ENCODE data around the gene MGST3. TPM values are rescaled to one million over a fixed set of nuclear protein-coding genes. Genes with fewer than 3 reads are reported as not detected.
A peak's percentile ranks its signal among the peaks of the same experiment; 100 is the strongest.

Gene MGST3
- total and polyA plus RNA-seq, 8 donors: 46.1 to 112 (median 55.9) TPM

DNA sequence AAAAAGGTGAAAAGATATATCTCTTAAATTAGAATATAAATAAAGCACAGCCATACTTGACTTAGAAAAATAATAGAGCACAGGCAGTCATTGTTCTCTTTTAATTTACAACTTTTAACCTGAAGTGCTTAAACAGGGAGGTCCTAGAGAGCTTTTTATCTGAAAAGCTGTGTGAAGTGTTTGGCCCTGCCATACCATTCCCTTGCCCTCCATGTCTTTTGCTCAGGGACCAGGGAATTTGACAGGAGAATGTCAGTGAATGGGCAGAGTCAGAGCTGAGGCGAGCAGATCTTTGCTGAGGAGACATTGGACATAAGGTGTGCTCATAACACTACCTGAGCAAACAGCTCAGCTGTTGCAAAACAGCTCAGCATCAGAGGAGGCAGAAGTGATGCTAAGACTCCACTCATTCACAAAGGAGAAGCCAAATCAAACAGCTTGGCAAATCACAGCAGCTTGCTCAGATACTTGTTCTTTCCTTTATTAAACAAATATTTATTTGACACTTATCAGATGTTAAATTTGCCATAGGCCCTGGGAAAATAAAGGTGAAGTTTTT lies 14.9 kb upstream of the MGST3 start:
- 37 to 55% methylated on average over 1 of the region's 1 CpG for WGBS, 2 donors
- no peak overlapping the region for H3K4me3 ChIP-seq
- DNase-seq (no peak), FAIRE-seq (no peak), ATAC-seq (peak in 3 of 4 donors; percentile 35 to 79 (median 53))
- H3K36me3 ChIP-seq: no peaks in the 10 kb centered on the region
- TF ChIP-seq, protein P1, sequence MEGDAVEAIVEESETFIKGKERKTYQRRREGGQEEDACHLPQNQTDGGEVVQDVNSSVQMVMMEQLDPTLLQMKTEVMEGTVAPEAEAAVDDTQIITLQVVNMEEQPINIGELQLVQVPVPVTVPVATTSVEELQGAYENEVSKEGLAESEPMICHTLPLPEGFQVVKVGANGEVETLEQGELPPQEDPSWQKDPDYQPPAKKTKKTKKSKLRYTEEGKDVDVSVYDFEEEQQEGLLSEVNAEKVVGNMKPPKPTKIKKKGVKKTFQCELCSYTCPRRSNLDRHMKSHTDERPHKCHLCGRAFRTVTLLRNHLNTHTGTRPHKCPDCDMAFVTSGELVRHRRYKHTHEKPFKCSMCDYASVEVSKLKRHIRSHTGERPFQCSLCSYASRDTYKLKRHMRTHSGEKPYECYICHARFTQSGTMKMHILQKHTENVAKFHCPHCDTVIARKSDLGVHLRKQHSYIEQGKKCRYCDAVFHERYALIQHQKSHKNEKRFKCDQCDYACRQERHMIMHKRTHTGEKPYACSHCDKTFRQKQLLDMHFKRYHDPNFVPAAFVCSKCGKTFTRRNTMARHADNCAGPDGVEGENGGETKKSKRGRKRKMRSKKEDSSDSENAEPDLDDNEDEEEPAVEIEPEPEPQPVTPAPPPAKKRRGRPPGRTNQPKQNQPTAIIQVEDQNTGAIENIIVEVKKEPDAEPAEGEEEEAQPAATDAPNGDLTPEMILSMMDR (IDR thresholded peaks at IDR 0.05): no peak
- H3K9me3 ChIP-seq: no peaks in the 10 kb centered on the region
- H3K27ac ChIP-seq: no peak overlapping the region
- H3K4me1 ChIP-seq: no peaks in the 10 kb centered on the region
- intact Hi-C loops (cut with DNase I): no loop called here
- H3K27me3 ChIP-seq: peaks cover 0 to 6% (median 0%) of the 10 kb centered on the region in 4 donors

DNA sequence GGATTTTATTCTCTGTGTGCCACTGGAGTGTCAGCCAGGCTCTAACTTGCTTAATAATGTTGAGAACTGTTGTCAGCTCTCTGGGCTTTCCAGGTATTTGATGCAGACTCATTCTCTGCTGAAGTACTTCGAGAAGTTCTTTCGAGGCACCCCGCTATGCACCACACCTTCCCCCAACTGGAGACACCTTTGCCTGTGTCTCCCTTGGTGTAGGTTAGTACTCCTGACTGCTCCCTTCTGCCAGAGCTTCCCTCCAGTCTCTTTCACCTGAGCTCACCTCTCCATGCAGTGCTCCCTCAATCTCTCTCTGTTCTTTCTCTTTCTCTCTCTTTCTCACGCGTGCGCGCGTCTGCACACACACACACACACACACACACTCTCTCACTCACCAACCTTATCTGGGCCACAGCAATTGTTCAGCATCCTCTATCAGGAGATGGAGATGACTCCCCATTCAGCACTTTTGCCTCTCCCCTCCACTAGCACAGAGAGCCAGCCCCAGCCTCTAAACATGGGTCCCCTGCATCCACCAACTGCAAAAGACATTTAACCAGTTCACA lies 14.0 kb upstream of the MGST3 start:
- FAIRE-seq (no peak), ATAC-seq (no peak), DNase-seq (no peak)
- 85% methylated on average over 8 of the region's 8 CpGs for WGBS, 2 donors
- Histone ChIP-seq H3K4me1 (no peaks in the 10 kb centered on the region), H3K27me3 (peaks cover 0 to 6% (median 0%) of the 10 kb centered on the region in 4 donors), H3K36me3 (no peaks in the 10 kb centered on the region), H3K27ac (no peak overlapping the region), H3K4me3 (no peak overlapping the region), H3K9me3 (no peaks in the 10 kb centered on the region)
- TF ChIP-seq, protein P1 (IDR thresholded peaks at IDR 0.05): no peak
- intact Hi-C loops (cut with DNase I): no loop called here

DNA sequence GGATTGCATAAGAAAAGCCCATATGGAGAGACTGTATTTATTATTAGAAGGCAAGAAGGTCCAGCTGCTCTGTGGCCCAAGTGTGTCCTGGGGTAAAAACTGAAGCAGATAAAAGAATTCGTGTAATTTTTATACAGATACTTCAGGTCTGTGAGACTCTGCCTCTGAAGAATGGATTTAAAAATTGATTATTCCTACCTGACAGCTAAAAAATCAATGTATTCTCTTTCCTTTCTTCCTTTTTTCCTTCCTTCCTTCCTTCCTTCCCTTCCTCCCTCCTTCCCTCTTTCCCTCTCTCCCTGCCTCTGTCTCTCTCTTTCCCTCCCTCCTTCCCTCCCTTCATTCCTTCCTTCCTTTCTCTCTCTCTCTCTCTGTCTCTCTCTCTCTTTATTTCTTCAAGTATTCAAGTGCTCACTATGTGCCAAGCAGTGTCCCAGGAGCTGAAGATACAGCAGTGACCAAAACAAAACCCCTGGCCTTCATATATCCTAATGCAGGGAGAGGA lies 11.3 kb upstream of the MGST3 start:
- Histone ChIP-seq H3K27ac (no peak overlapping the region), H3K27me3 (no peaks in the 10 kb centered on the region), H3K9me3 (no peaks in the 10 kb centered on the region), H3K4me3 (no peak overlapping the region), H3K4me1 (no peaks in the 10 kb centered on the region), H3K36me3 (no peaks in the 10 kb centered on the region)
- TF ChIP-seq, protein P1 (IDR thresholded peaks at IDR 0.05): no peak
- WGBS, 2 donors: 48 to 83% methylated on average over 1 of the region's 1 CpG
- intact Hi-C loops (cut with DNase I): no loop called here
- no peak for FAIRE-seq
- no peak for DNase-seq
- ATAC-seq: no peak

DNA sequence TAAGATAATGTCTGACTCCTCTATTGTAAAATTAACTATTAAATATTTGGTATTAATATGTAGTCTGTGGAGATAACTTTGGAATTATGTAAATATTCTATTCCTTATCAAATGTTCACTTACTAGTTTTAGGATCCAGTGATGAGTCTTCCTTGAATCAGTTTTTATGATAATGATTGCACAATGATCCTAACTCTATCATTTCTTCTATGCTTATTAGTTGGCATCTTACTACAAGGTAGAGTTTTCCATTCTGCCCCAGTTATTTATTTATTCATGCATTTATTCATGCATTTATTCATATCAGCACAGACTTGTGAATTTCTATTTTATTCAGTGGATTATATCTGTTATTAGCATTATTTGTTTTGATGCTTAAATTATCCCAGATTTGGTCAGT lies 7.4 kb upstream of the MGST3 start:
- DNase-seq: no peak
- Histone ChIP-seq H3K9me3 (no peaks in the 10 kb centered on the region), H3K27me3 (no peaks in the 10 kb centered on the region), H3K36me3 (no peaks in the 10 kb centered on the region), H3K4me1 (no peaks in the 10 kb centered on the region), H3K4me3 (no peak overlapping the region), H3K27ac (no peak overlapping the region)
- no peak for ATAC-seq
- FAIRE-seq: no peak
- intact Hi-C loops (cut with DNase I): no loop called here
- TF ChIP-seq, protein P1 (IDR thresholded peaks at IDR 0.05): no peak

DNA sequence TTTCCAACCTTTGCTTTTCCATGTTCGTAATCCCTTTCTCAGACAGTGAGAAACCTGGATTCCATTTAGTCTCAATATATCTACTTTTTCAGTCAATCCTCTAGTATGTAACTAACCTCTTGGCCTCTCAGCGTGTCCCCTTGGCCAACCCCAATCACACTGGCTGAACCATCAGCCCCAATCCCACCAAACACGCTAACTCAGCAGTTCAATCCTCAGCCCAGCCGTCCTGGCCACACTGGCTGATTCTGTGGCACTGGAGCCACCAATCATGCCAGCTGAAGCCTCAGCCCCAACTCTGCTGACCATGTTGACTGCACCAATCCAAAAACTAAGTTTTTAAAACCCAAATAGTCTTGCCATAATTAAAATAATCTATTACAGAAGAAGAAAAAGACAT lies 6.6 kb upstream of the MGST3 start:
- intact Hi-C loops (cut with DNase I): no loop called here
- no peak for ATAC-seq
- Histone ChIP-seq H3K36me3 (no peaks in the 10 kb centered on the region), H3K9me3 (no peaks in the 10 kb centered on the region), H3K27ac (no peak overlapping the region), H3K4me1 (no peaks in the 10 kb centered on the region), H3K27me3 (no peaks in the 10 kb centered on the region), H3K4me3 (no peak overlapping the region)
- FAIRE-seq: no peak
- WGBS, 2 donors: 88% methylated on average over 4 of the region's 4 CpGs
- TF ChIP-seq, protein P1 (IDR thresholded peaks at IDR 0.05): no peak
- DNase-seq: no peak

Measured in pancreas (tissue), 10 donors.